GM12878 (cell line): ENCODE data around the gene CSTPP1. TPM values are rescaled to one million over a fixed set of nuclear protein-coding genes. Genes with fewer than 3 reads are reported as not detected.

ENCODE experiments used
- BCL3 ChIP-seq: IDR thresholded peaks from 2 replicates; pipeline ENCODE4 v1.6.1; 2011; ENCODE audit warnings: borderline replicate concordance, low read depth, mild to moderate bottlenecking, moderate library complexity, low read length; ENCODE audit not compliant: insufficient read depth, poor library complexity, severe bottlenecking
- CHD2 ChIP-seq: IDR thresholded peaks from 2 replicates; pipeline ENCODE4 v1.6.1; 2011; ENCODE audit warnings: low read depth, low read length, improper control_type of control experiment, borderline replicate concordance
- GABPA ChIP-seq: IDR thresholded peaks from 2 replicates; pipeline ENCODE4 v1.6.1; 2014; ENCODE audit warnings: antibody characterized with exemption, low read depth, mild to moderate bottlenecking, inconsistent platforms
- JUND ChIP-seq: IDR thresholded peaks from 2 replicates; pipeline ENCODE4 v1.6.1; 2012; ENCODE audit warnings: low read depth, mild to moderate bottlenecking, low read length, improper control_type of control experiment, moderate library complexity
- PAX5 ChIP-seq: IDR thresholded peaks from 2 replicates; pipeline ENCODE4 v1.6.1; 2011; ENCODE audit warnings: low read depth, low read length, borderline replicate concordance
- SKIL ChIP-seq: fragments of 450-650 bp; IDR thresholded peaks from 2 replicates; pipeline ENCODE4 v1.6.1; 2017; ENCODE audit warnings: mild to moderate bottlenecking, low read depth, inconsistent platforms; ENCODE audit not compliant: poor library complexity, severe bottlenecking
- TBL1XR1 ChIP-seq: IDR thresholded peaks from 2 replicates; pipeline ENCODE4 v1.6.1; 2012; ENCODE audit warnings: low read depth, low read length, improper control_type of control experiment
- WRNIP1 ChIP-seq: IDR thresholded peaks from 2 replicates; pipeline ENCODE4 v1.6.1; 2011; ENCODE audit warnings: low read depth, low read length, improper control_type of control experiment, borderline replicate concordance
- polyA plus RNA-seq, 11 experiments: library from polyadenylated mRNA; depleted of rRNA in 4 of 11; unstranded in 6 of 11; stranded (reverse) in 5 of 11; fragments of >200 nt; fragmentation: Nextera tagmentation in 4 of 11; fragmentation: Illumina TruSeq in 1 of 11; extraction: Ambion mirVana in 4 of 11; extraction: Trizol in 1 of 11; gene quantifications; 1 replicate in 1 of 11; 2 replicates in 10 of 11; pipeline versions ENCODE4 v1.2.1 to v1.2.3, GENCODE V29; 2011 to 2016; ENCODE audit warnings: inconsistent platforms in 2 of 11, missing spikeins in 2 of 11, low read depth in 1 of 11
- total RNA-seq, 4 experiments: library from RNA; depleted of rRNA in 3 of 4; stranded (reverse); fragments of >200 nt in 3 of 4; fragmentation: Illumina TruSeq in 1 of 4; extraction: Trizol in 1 of 4; gene quantifications; 2 replicates each; pipeline versions ENCODE4 v1.2.1 to v1.2.3, GENCODE V29; 2013 to 2021
- TF ChIP-seq, protein P1 (sequence below): fragments of 450-650 bp; IDR thresholded peaks from 2 replicates; pipeline ENCODE4 v1.6.1; 2017; ENCODE audit warnings: mild to moderate bottlenecking, moderate library complexity

CSTPP1 gene
- total and polyA plus RNA-seq, 10 of the 15 experiments (the other 5 are each of a cell fraction or from before 2014, with no cell fraction given) = 7.1 to 23.4 (median 17.5) TPM

GRCh38 chr11:47157805-47158204 lies 221.2 kb downstream of the CSTPP1 start (continued):
- TF ChIP-seq PAX5 (no peak), WRNIP1 (no peak), CHD2 (no peak), TBL1XR1 (no peak), SKIL (no peak), BCL3 (no peak), GABPA (no peak), JUND (no peak)
- TF ChIP-seq, protein P1, sequence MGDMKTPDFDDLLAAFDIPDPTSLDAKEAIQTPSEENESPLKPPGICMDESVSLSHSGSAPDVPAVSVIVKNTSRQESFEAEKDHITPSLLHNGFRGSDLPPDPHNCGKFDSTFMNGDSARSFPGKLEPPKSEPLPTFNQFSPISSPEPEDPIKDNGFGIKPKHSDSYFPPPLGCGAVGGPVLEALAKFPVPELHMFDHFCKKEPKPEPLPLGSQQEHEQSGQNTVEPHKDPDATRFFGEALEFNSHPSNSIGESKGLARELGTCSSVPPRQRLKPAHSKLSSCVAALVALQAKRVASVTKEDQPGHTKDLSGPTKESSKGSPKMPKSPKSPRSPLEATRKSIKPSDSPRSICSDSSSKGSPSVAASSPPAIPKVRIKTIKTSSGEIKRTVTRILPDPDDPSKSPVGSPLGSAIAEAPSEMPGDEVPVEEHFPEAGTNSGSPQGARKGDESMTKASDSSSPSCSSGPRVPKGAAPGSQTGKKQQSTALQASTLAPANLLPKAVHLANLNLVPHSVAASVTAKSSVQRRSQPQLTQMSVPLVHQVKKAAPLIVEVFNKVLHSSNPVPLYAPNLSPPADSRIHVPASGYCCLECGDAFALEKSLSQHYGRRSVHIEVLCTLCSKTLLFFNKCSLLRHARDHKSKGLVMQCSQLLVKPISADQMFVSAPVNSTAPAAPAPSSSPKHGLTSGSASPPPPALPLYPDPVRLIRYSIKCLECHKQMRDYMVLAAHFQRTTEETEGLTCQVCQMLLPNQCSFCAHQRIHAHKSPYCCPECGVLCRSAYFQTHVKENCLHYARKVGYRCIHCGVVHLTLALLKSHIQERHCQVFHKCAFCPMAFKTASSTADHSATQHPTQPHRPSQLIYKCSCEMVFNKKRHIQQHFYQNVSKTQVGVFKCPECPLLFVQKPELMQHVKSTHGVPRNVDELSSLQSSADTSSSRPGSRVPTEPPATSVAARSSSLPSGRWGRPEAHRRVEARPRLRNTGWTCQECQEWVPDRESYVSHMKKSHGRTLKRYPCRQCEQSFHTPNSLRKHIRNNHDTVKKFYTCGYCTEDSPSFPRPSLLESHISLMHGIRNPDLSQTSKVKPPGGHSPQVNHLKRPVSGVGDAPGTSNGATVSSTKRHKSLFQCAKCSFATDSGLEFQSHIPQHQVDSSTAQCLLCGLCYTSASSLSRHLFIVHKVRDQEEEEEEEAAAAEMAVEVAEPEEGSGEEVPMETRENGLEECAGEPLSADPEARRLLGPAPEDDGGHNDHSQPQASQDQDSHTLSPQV = no peak
